Adrenal gland (tissue), 12 donors: ENCODE data around the gene PEX14. TPM values are rescaled to one million over a fixed set of nuclear protein-coding genes. Genes with fewer than 3 reads are reported as not detected.

Experiments
- DNase-seq, 7 donors: peaks; one replicate each; pipeline ENCODE4 v3.0.0-alpha.2; 2019 to 2020
- H3K27ac ChIP-seq, 5 donors: fragments of 200-600 bp; sonication (generic) in 4 of 5; 1 replicate in 3 of 5; 2 replicates in 2 of 5; pipeline versions ENCODE4 v1.5.1 to v1.8.0; 2016 to 2020; ENCODE audit warnings: mild to moderate bottlenecking in 1 of 5
- H3K27me3 ChIP-seq: fragments of 200-600 bp; 2 replicates; pipeline ENCODE4 v1.8.0; 2021
- H3K36me3 ChIP-seq, 2 donors: fragments of 200-600 bp; replicated peaks in 1 of 2; 1 replicate in 1 of 2; 2 replicates in 1 of 2; pipeline versions ENCODE4 v1.5.1 to v1.8.0; 2018 to 2022
- H3K4me1 ChIP-seq, 2 donors: fragments of 200-600 bp; replicated peaks in 1 of 2; 1 replicate in 1 of 2; 2 replicates in 1 of 2; pipeline versions ENCODE4 v1.5.1 to v1.8.0; 2018 to 2021
- H3K4me3 ChIP-seq, 4 donors: fragments of 200-600 bp; sonication (generic) in 3 of 4; one replicate each; pipeline ENCODE4 v1.5.1; 2016 to 2018
- H3K9me3 ChIP-seq, 3 donors: fragments of 200-600 bp; sonication (generic) in 1 of 3; replicated peaks in 1 of 3; 1 replicate in 2 of 3; 2 replicates in 1 of 3; pipeline versions ENCODE4 v1.5.1 to v1.8.0; 2016 to 2021
- CTCF ChIP-seq, 6 experiments: fragments of 450-650 bp in 4 of 6; fragments of 200-600 bp in 2 of 6; sonication (generic) in 1 of 6; IDR thresholded peaks; 1 replicate in 5 of 6; 2 replicates in 1 of 6; pipeline versions ENCODE4 v1.5.1 to v1.8.0; 2016 to 2021; ENCODE audit warnings: antibody characterized with exemption in 6 of 6, mild to moderate bottlenecking in 2 of 6, moderate library complexity in 1 of 6
- POLR2A ChIP-seq, 2 donors: fragments of 450-650 bp; IDR thresholded peaks; one replicate each; pipeline ENCODE4 v1.6.1; 2017; ENCODE audit warnings: antibody characterized with exemption in 2 of 2, mild to moderate bottlenecking in 2 of 2, moderate library complexity in 1 of 2
- WGBS, 4 donors: extraction: QIAGEN DNeasy Blood & Tissue Kit in 2 of 4; methylation state at CpG; one replicate each; pipeline versions ENCODE4 v1.1.5 to v1.1.7; 2013 to 2017; 5-methylcytosine and 5-hydroxymethylcytosine counted together
- intact Hi-C, 2 donors: fragments of 100-400 bp; cut with DNase I; formaldehyde crosslinking; loops; one replicate each; pipeline versions ENCODE4 v1.14.1 to v1.15.0; 2022 to 2023
- polyA plus RNA-seq, 3 donors: library from polyadenylated mRNA; stranded (reverse); fragments of 200-250 nt in 2 of 3; fragments of 350-450 nt in 1 of 3; fragmentation: Illumina TruSeq in 1 of 3; extraction: RNeasy Lipid Tissue Mini Kit (QIAGEN cat#74804) in 1 of 3; gene quantifications; one replicate each; pipeline ENCODE4 v1.2.3, GENCODE V29; 2013 to 2014
- total RNA-seq, 9 donors: library from RNA; depleted of rRNA in 4 of 9; stranded (reverse); fragments of >200 nt in 4 of 9; fragments of 120-200 nt in 1 of 9; fragmentation: NEBNext Ultra II Directional in 1 of 9; extraction: Animal tissue kit (Norgen Biotek cat#: 25700) in 1 of 9; gene quantifications; one replicate each; pipeline versions ENCODE4 v1.1.0 to v1.2.4, GENCODE V29; 2013 to 2023
- donor health status: healthy with polysubstance abuse.
- donor health status: Bipolar disorder and iron deficiency.
- donor health status: DM: yes; HTN: yes; CAD: no.
- donor health status: DM: no; HTN: no; CAD: no.
- donor health status: DM: no; HTN: no; CAD: no.
- donor health status: DM: yes; HTN: yes; CAD: no.

PEX14 gene
- total and polyA plus RNA-seq, 12 donors, result 9.7 to 23.9 (median 18.1) TPM

- Histone ChIP-seq H3K4me3 (no peak overlapping the region), H3K27ac (no peak overlapping the region), H3K27me3 (no peaks in the 10 kb centered on the region), H3K9me3 (no peaks in the 10 kb centered on the region), H3K36me3 (no peaks in the 10 kb centered on the region), H3K4me1 (no peaks in the 10 kb centered on the region)
- no peak for DNase-seq
- TF ChIP-seq CTCF (IDR thresholded peaks at IDR 0.05) (no peak), POLR2A (IDR thresholded peaks at IDR 0.05) (no peak)
- intact Hi-C loops, result loop anchor here in 1 of 2 donors (10.0 kb wide), 1 partner anchor 233 kb away; no protein-coding TSS in a partner anchor
- WGBS, 4 donors, result 71 to 84% (median 80%) methylated on average over 10 to 14 of the region's 14 CpGs
Observed at GRCh38 chr1:10631811-10632593, 157.3 kb downstream of the PEX14 start.

- no peaks in the 10 kb centered on the region for H3K4me1 ChIP-seq
- H3K4me3 ChIP-seq, result no peak overlapping the region
- no peaks in the 10 kb centered on the region for H3K9me3 ChIP-seq
- H3K36me3 ChIP-seq, result no peaks in the 10 kb centered on the region
- no peak overlapping the region for H3K27ac ChIP-seq
- WGBS, 4 donors, result 82 to 86% (median 84%) methylated on average over 4 to 14 of the region's 14 CpGs
- no peaks in the 10 kb centered on the region for H3K27me3 ChIP-seq
- no peak for DNase-seq
- no peak for TF ChIP-seq POLR2A (IDR thresholded peaks at IDR 0.05)
- no peak for TF ChIP-seq CTCF (IDR thresholded peaks at IDR 0.05)
- intact Hi-C loops, result loop anchor here in 1 of 2 donors (10.0 kb wide), 1 partner anchor 232 kb away; no protein-coding TSS in a partner anchor
Observed at GRCh38 chr1:10632691-10633090, 157.9 kb downstream of the PEX14 start.

- 95 to 100% (median 97%) methylated on average over 2 to 10 of the region's 10 CpGs for WGBS, 4 donors
Observed at GRCh38 chr1:10633416-10633815, 158.7 kb downstream of the PEX14 start.

GRCh38 chr1:10634075-10634427 lies 159.3 kb downstream of the PEX14 start:
- no peak overlapping the region for H3K4me3 ChIP-seq
- intact Hi-C loops, result loop anchor here in 1 of 2 donors (10.0 kb wide), 1 partner anchor 231 kb away; no protein-coding TSS in a partner anchor
- 88 to 91% (median 91%) methylated on average over 1 to 8 of the region's 8 CpGs for WGBS, 4 donors

More at GRCh38 chr1:10633416-10633815, 158.7 kb downstream of the PEX14 start:
- TF ChIP-seq CTCF (IDR thresholded peaks at IDR 0.05) (no peak), POLR2A (IDR thresholded peaks at IDR 0.05) (no peak)
- Histone ChIP-seq H3K4me3 (no peak overlapping the region), H3K4me1 (no peaks in the 10 kb centered on the region), H3K36me3 (no peaks in the 10 kb centered on the region), H3K27me3 (no peaks in the 10 kb centered on the region), H3K27ac (no peak overlapping the region), H3K9me3 (no peaks in the 10 kb centered on the region)
- intact Hi-C loops, result loop anchor here in 1 of 2 donors (10.0 kb wide), 1 partner anchor 231 kb away; no protein-coding TSS in a partner anchor
- no peak for DNase-seq

More at GRCh38 chr1:10634075-10634427, 159.3 kb downstream of the PEX14 start:
- Histone ChIP-seq H3K27me3 (no peaks in the 10 kb centered on the region), H3K9me3 (no peaks in the 10 kb centered on the region), H3K36me3 (no peaks in the 10 kb centered on the region), H3K4me1 (no peaks in the 10 kb centered on the region), H3K27ac (no peak overlapping the region)
- DNase-seq, result no peak
- TF ChIP-seq CTCF (IDR thresholded peaks at IDR 0.05) (no peak), POLR2A (IDR thresholded peaks at IDR 0.05) (no peak)
